GM12878 (cell line): ENCODE results near the gene CDH16. TPM values are rescaled to one million over a fixed set of nuclear protein-coding genes. Genes with fewer than 3 reads are reported as not detected.

Source experiments
- ATAC-seq: fragments of 200-7000 bp; cut with Tn5 transposase; 3 replicates; pipeline ENCODE4 v1.9.1; 2020; ENCODE audit warnings: mild to moderate bottlenecking, moderate library complexity
- BruUV-seq: library from RNA; stranded (reverse); fragments of 400-500 nt; replicated peaks from 2 replicates; lab custom pipeline; 2021; lab: Mats Ljungman, UMichigan
- CTCF ChIA-PET: fragments of 300-600 bp; sonication (Branson Sonifier 250); formaldehyde crosslinking; extraction: SDS; loops from one replicate; lab custom pipeline; 2021; ENCODE audit warnings: inconsistent platforms; lab: Yijun Ruan, JAX
- POLR2A ChIA-PET: fragments of 350-600 bp; formaldehyde crosslinking; extraction: SDS; loops from one replicate; lab custom pipeline; 2021; ENCODE audit warnings: inconsistent platforms; lab: Charles Lee
- RAD21 ChIA-PET: fragments of 300-600 bp; sonication (Branson Sonifier 250); formaldehyde crosslinking; loops from one replicate; lab custom pipeline; 2023; ENCODE audit warnings: antibody characterized with exemption; ENCODE audit not compliant: unreplicated experiment; lab: Charles Lee
- SMC1A ChIA-PET: fragments of 300-600 bp; sonication (Branson Sonifier 250); formaldehyde crosslinking; loops from one replicate; lab custom pipeline; 2023; ENCODE audit not compliant: unreplicated experiment, uncharacterized antibody; lab: Charles Lee
- DNase-seq: peaks from one replicate; pipeline ENCODE4 v3.0.0-alpha.2; 2011; ENCODE audit warnings: low read depth, low spot score
- FAIRE-seq: peaks from 3 replicates; lab custom pipeline; 2011; peaks lifted over from hg19 to GRCh38; lab: Jason Lieb, UNC
- H2AFZ ChIP-seq: 2 replicates; pipeline ENCODE4 v1.6.0; 2011; ENCODE audit warnings: low read depth, low read length, control low read depth; ENCODE audit not compliant: control insufficient read depth
- H3K27ac ChIP-seq: 2 replicates; pipeline ENCODE4 v1.5.1; 2011; ENCODE audit warnings: control low read depth; ENCODE audit not compliant: control insufficient read depth, insufficient read depth
- H3K27me3 ChIP-seq, 2 experiments: replicated peaks in 1 of 2; 2 replicates each; pipeline versions ENCODE4 v1.6.0 to v1.6.1; 2011; ENCODE audit warnings: low read length in 1 of 2; ENCODE audit not compliant: control insufficient read depth in 2 of 2, insufficient read depth in 2 of 2
- H3K36me3 ChIP-seq, 2 experiments: 2 replicates each; pipeline ENCODE4 v1.5.1; 2011; ENCODE audit warnings: low read length in 1 of 2; ENCODE audit not compliant: control insufficient read depth in 2 of 2, insufficient read depth in 2 of 2
- H3K4me1 ChIP-seq: 2 replicates; pipeline ENCODE4 v1.6.1; 2011; ENCODE audit warnings: mild to moderate bottlenecking, low read length, moderate library complexity, mixed read lengths; ENCODE audit not compliant: control insufficient read depth, insufficient read depth
- H3K4me2 ChIP-seq: 2 replicates; pipeline ENCODE4 v1.6.0; 2011; ENCODE audit warnings: control low read depth; ENCODE audit not compliant: control insufficient read depth, insufficient read depth
- H3K4me3 ChIP-seq: fragments of 200-600 bp; sonication (generic); 2 replicates; pipeline ENCODE4 v1.5.1; 2016
- H3K79me2 ChIP-seq: 2 replicates; pipeline ENCODE4 v1.6.0; 2011; ENCODE audit warnings: low read length; ENCODE audit not compliant: control insufficient read depth, insufficient read depth
- H3K9ac ChIP-seq: 2 replicates; pipeline ENCODE4 v1.8.0; 2011; ENCODE audit warnings: low read length, control low read depth, mixed read lengths; ENCODE audit not compliant: control insufficient read depth, insufficient read depth
- H3K9me3 ChIP-seq: replicated peaks from 3 replicates; pipeline ENCODE4 v1.5.1; 2011; ENCODE audit warnings: mild to moderate bottlenecking, low read length; ENCODE audit not compliant: control insufficient read depth, insufficient read depth
- H4K20me1 ChIP-seq: 2 replicates; pipeline ENCODE4 v1.6.0; 2011; ENCODE audit not compliant: control insufficient read depth, insufficient read depth
- BRCA1 ChIP-seq: IDR thresholded peaks from 2 replicates; pipeline ENCODE4 v1.6.1; 2011; ENCODE audit warnings: low read depth, low read length, improper control_type of control experiment
- HDGF ChIP-seq: fragments of 450-650 bp; IDR thresholded peaks from 2 replicates; pipeline ENCODE4 v1.6.1; 2016; ENCODE audit warnings: antibody characterized with exemption
- MXI1 ChIP-seq: fragments of 150-350 bp; IDR thresholded peaks from 2 replicates; pipeline ENCODE4 v1.6.1; 2011; ENCODE audit warnings: low read depth, mild to moderate bottlenecking, inconsistent platforms, low read length, improper control_type of control experiment
- RBBP5 ChIP-seq: fragments of 200-600 bp; sonication (generic); conservative IDR thresholded peaks from 2 replicates; pipeline ENCODE4 v1.6.1; 2016
- RELA ChIP-seq: fragments of 450-650 bp; IDR thresholded peaks from 2 replicates; pipeline ENCODE4 v1.8.0; 2014; ENCODE audit warnings: borderline replicate concordance; ENCODE audit not compliant: partially characterized antibody
- ZBED1 ChIP-seq: IDR thresholded peaks from 2 replicates; pipeline ENCODE4 v1.6.1; 2016; ENCODE audit warnings: borderline replicate concordance
- ZNF384 ChIP-seq: IDR thresholded peaks from 2 replicates; pipeline ENCODE4 v1.6.1; 2012; ENCODE audit warnings: low read depth, mild to moderate bottlenecking, low read length, improper control_type of control experiment, borderline replicate concordance
- WGBS: methylation state at CpG from one replicate; pipeline ENCODE4 v1.1.6; 2016; ENCODE audit warnings: low lambda C conversion rate; ENCODE audit not compliant: insufficient replicate concordance, insufficient coverage; ENCODE audit errors: missing lambda C conversion rate; 5-methylcytosine and 5-hydroxymethylcytosine counted together
- in situ Hi-C: fragments of 300-500 bp; cut with MboI; formaldehyde crosslinking; loops from 9 replicates; pipeline ENCODE4 v1.14.3; 2018; ENCODE audit warnings: mixed read lengths
- intact Hi-C: fragments of 100-400 bp; cut with micrococcal nuclease; formaldehyde crosslinking; loops from one replicate; pipeline ENCODE4 v1.14.2; 2022; ENCODE audit not compliant: unreplicated experiment
- polyA plus RNA-seq, 11 experiments: library from polyadenylated mRNA; depleted of rRNA in 4 of 11; unstranded in 6 of 11; stranded (reverse) in 5 of 11; fragments of >200 nt; fragmentation: Nextera tagmentation in 4 of 11; fragmentation: Illumina TruSeq in 1 of 11; extraction: Ambion mirVana in 4 of 11; extraction: Trizol in 1 of 11; gene quantifications; 1 replicate in 1 of 11; 2 replicates in 10 of 11; pipeline versions ENCODE4 v1.2.1 to v1.2.3, GENCODE V29; 2011 to 2016; ENCODE audit warnings: inconsistent platforms in 2 of 11, missing spikeins in 2 of 11, low read depth in 1 of 11
- total RNA-seq, 4 experiments: library from RNA; depleted of rRNA in 3 of 4; stranded (reverse); fragments of >200 nt in 3 of 4; fragmentation: Illumina TruSeq in 1 of 4; extraction: Trizol in 1 of 4; gene quantifications; 2 replicates each; pipeline versions ENCODE4 v1.2.1 to v1.2.3, GENCODE V29; 2013 to 2021
- TF ChIP-seq, protein P1 (sequence below): fragments of 450-650 bp; IDR thresholded peaks from 2 replicates; pipeline ENCODE4 v1.6.1; 2017; ENCODE audit warnings: mild to moderate bottlenecking, moderate library complexity
- TF ChIP-seq, protein P2 (sequence below): IDR thresholded peaks from 2 replicates; pipeline ENCODE4 v1.6.1; 2012; ENCODE audit warnings: improper control_type of control experiment, low read depth, low read length; ENCODE audit not compliant: insufficient replicate concordance

Gene CDH16
- total and polyA plus RNA-seq, 10 of the 15 experiments (the other 5 are each of a cell fraction or from before 2014, with no cell fraction given), result 0.05 TPM; not detected in 9

DNA sequence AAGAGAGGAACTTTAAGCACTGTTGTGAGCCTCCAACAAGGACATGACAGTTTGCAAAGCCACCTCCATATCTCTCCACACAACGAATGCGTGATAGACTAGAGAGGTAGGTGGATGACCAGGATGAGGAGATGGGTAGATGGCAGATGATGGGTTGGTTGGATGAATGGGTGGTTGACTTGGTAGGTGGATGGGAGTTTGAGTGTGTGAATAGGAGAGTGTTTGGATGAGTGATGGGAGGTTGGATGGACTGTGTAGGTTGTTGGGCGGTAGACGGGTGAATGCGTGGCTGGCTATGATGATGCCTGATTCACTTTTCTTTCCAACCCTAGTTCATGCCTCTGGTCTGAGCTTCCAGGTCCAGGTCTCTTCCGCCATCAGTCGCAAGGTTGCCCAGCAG lies 4.1 kb downstream of the CDH16 start (continued):
- no peak for TF ChIP-seq HDGF
- TF ChIP-seq BRCA1, result no peak
- no peak for TF ChIP-seq ZBED1

DNA sequence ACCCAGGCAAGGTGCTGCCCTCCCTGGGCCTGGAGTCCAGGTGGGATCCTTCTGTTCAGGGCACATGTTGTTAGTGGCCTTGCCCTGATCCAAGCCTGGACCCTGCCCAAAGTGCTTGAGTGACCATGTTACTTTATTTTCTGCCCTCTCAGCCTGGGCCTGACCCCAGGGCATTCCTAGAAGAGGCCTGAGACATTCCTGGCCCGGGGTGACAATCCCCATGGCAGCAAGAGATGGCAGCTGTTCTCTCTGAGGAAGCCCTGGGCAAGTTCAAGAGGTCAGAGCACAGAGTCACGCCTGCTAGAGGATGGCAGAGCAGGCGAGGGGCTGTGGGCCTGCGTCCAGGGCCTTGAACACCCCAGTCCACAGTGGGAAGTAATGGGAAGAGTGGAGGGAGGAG lies 5.0 kb downstream of the CDH16 start:
- intact Hi-C loops, result no loop called here
- ATAC-seq (no peak), FAIRE-seq (no peak), DNase-seq (no peak)
- no peaks in the 10 kb centered on the region for H4K20me1 ChIP-seq
- H3K4me2 ChIP-seq, result no peak overlapping the region
- no peak overlapping the region for H3K4me3 ChIP-seq
- TF ChIP-seq RELA (no peak), ZNF384 (no peak), RBBP5 (no peak), MXI1 (no peak)
- TF ChIP-seq, protein P1, sequence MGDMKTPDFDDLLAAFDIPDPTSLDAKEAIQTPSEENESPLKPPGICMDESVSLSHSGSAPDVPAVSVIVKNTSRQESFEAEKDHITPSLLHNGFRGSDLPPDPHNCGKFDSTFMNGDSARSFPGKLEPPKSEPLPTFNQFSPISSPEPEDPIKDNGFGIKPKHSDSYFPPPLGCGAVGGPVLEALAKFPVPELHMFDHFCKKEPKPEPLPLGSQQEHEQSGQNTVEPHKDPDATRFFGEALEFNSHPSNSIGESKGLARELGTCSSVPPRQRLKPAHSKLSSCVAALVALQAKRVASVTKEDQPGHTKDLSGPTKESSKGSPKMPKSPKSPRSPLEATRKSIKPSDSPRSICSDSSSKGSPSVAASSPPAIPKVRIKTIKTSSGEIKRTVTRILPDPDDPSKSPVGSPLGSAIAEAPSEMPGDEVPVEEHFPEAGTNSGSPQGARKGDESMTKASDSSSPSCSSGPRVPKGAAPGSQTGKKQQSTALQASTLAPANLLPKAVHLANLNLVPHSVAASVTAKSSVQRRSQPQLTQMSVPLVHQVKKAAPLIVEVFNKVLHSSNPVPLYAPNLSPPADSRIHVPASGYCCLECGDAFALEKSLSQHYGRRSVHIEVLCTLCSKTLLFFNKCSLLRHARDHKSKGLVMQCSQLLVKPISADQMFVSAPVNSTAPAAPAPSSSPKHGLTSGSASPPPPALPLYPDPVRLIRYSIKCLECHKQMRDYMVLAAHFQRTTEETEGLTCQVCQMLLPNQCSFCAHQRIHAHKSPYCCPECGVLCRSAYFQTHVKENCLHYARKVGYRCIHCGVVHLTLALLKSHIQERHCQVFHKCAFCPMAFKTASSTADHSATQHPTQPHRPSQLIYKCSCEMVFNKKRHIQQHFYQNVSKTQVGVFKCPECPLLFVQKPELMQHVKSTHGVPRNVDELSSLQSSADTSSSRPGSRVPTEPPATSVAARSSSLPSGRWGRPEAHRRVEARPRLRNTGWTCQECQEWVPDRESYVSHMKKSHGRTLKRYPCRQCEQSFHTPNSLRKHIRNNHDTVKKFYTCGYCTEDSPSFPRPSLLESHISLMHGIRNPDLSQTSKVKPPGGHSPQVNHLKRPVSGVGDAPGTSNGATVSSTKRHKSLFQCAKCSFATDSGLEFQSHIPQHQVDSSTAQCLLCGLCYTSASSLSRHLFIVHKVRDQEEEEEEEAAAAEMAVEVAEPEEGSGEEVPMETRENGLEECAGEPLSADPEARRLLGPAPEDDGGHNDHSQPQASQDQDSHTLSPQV, result no peak
- TF ChIP-seq, protein P2, sequence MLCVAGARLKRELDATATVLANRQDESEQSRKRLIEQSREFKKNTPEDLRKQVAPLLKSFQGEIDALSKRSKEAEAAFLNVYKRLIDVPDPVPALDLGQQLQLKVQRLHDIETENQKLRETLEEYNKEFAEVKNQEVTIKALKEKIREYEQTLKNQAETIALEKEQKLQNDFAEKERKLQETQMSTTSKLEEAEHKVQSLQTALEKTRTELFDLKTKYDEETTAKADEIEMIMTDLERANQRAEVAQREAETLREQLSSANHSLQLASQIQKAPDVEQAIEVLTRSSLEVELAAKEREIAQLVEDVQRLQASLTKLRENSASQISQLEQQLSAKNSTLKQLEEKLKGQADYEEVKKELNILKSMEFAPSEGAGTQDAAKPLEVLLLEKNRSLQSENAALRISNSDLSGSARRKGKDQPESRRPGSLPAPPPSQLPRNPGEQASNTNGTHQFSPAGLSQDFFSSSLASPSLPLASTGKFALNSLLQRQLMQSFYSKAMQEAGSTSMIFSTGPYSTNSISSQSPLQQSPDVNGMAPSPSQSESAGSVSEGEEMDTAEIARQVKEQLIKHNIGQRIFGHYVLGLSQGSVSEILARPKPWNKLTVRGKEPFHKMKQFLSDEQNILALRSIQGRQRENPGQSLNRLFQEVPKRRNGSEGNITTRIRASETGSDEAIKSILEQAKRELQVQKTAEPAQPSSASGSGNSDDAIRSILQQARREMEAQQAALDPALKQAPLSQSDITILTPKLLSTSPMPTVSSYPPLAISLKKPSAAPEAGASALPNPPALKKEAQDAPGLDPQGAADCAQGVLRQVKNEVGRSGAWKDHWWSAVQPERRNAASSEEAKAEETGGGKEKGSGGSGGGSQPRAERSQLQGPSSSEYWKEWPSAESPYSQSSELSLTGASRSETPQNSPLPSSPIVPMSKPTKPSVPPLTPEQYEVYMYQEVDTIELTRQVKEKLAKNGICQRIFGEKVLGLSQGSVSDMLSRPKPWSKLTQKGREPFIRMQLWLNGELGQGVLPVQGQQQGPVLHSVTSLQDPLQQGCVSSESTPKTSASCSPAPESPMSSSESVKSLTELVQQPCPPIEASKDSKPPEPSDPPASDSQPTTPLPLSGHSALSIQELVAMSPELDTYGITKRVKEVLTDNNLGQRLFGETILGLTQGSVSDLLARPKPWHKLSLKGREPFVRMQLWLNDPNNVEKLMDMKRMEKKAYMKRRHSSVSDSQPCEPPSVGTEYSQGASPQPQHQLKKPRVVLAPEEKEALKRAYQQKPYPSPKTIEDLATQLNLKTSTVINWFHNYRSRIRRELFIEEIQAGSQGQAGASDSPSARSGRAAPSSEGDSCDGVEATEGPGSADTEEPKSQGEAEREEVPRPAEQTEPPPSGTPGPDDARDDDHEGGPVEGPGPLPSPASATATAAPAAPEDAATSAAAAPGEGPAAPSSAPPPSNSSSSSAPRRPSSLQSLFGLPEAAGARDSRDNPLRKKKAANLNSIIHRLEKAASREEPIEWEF, result no peak
- no peaks in the 10 kb centered on the region for H3K36me3 ChIP-seq
- BruUV-seq, result no TSS peak
- RAD21 ChIA-PET, result no interaction called here
- H3K27ac ChIP-seq, result no peak overlapping the region
- CTCF ChIA-PET, result interaction anchor here (1.3 kb wide), 1 partner anchor 46 kb away, joined by 4 read pairs; no protein-coding TSS in a partner anchor
- in situ Hi-C loops, result no loop called here
- SMC1A ChIA-PET, result no interaction called here
- WGBS, result 5% methylated on average over 4 of the region's 4 CpGs
- no peaks in the 10 kb centered on the region; a peak in 2 of 4 replicates for H3K27me3 ChIP-seq
- no peaks in the 10 kb centered on the region for H3K9me3 ChIP-seq
- H2AFZ ChIP-seq, result no peak overlapping the region
- H3K9ac ChIP-seq, result no peak overlapping the region
- H3K4me1 ChIP-seq, result no peaks in the 10 kb centered on the region
- POLR2A ChIA-PET, result no interaction called here
- H3K79me2 ChIP-seq, result no peaks in the 10 kb centered on the region
